Epidermal melanocyte (primary cell): Measurements from ENCODE around the gene NPTXR.
"Not testable (repeated sequence)": the region's sequence is repeated elsewhere in the genome, so short reads cannot be mapped to it uniquely, and the experiment has no call there.

ENCODE experiments used
- DNase-seq: peaks from one replicate; pipeline ENCODE4 v3.0.0; 2011; ENCODE audit warnings: low spot score; ENCODE audit not compliant: insufficient read length

Gene NPTXR

DNA sequence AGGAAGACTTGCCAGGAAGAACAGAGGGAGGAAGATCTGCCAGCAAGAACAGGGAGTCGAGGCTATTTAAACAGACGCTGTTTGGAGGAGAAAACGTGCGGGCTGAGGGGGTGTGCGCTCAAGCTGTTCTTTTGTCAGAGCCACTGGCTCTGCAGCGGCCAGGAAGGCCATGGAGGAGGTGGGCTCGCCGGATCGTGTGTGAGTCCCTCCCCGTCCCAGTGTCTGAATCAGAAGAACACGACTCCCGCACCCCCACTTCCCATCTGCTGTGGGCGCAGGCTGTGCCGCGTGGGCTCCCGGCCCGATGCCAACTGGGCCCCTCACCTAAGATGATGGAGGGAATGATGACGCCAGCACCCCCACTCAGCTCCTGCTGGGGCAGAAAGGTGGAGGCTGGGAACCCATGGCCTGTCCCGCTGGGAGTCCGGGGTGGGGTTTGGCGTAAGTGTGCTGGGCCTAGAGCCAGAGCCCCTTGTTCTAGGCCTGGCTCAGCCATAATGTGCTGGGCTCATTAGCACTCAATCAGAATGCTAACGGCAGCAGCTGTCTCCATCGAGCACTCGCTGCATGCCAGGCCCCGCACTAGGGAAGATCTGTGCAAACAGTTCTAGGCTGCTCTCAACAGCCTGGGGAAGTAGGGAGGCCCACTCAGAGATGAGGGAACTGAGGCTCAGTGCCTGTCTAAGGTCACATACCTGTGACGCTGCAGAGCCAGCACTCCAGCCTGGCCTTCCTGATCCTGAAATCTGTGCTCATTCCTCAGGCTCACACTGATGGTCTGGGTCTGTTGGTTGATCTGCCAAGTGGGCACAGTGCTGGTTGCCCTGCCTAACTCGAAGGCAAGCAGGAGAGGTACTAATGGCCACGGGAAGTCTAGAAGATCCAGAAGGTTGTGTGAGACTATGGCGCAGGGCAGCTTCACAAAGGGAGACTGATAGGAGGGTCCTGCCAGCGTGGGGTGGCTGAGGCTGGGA, 11.5 kb downstream of the NPTXR start:
- no peak for DNase-seq

- no peak for DNase-seq
Observed at GRCh38 chr22:38831166-38831945, 12.5 kb downstream of the NPTXR start.

GRCh38 chr22:38830845-38831108, 13.1 kb downstream of the NPTXR start:
- no peak for DNase-seq

DNA sequence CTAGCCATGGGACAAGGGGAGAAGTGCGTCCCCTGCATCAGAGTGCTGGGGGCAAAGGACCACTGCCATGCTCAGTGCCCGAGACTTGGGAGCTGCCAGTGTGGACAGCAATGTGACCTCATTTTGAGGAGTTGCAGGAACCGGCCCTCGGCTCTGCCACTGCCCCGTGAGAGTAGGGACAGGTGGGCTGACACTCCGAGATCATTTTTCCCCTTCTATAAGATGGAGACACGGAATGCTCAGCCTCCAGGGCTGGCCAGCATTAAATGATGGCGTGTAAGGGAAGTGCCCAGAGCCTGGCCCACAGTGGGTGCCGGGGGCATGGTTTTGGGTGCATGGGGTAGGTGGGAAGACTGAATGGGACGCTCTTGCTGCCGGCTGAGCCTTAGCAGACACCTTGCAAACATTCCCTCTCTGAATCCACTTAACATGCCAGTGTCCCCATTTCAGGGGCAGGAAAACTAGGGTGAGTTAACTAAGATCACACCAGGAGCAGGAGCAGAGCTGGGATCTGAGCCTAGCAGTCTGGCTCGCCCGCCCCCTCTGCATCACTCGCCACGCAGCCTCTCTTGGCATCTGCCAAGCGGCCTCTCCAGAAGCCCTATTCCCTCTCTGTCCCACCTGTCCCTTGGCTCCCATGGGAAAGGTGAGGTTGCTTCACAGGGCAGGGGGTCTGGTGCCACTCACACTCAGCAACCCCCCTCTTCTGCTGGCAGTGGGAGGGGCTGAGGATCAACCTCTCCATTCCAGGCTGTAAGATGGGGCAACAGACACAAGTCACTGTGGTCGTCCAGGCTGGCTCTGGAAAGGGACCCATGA, 13.6 kb downstream of the NPTXR start:
- DNase-seq, result no peak

GRCh38 chr22:38829485-38829884, 14.3 kb downstream of the NPTXR start:
- DNase-seq, result no peak

GRCh38 chr22:38828616-38829205, 15.1 kb downstream of the NPTXR start:
- DNase-seq, result no peak

GRCh38 chr22:38828191-38828590, 15.6 kb downstream of the NPTXR start:
- no peak for DNase-seq

DNA sequence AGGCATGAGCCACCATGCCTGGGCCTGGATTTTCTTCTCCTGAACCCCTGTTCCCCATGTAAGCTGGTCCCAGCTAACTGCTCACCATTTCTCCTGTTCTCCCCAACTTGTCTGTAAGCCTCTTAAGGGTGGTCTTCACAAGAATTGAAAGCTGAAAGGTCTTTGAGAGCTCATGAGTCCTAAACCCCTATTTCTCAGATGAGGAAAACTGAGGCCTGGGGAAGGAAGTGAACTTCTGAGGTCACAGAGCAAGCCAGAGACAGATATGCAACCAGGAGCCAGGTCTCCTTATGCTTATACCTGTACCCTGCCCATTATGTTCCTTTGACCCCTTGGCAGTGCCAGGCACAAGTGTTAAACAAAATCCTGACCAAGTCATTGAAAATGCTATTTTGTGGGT, 16.3 kb downstream of the NPTXR start:
- DNase-seq, result no peak

DNA sequence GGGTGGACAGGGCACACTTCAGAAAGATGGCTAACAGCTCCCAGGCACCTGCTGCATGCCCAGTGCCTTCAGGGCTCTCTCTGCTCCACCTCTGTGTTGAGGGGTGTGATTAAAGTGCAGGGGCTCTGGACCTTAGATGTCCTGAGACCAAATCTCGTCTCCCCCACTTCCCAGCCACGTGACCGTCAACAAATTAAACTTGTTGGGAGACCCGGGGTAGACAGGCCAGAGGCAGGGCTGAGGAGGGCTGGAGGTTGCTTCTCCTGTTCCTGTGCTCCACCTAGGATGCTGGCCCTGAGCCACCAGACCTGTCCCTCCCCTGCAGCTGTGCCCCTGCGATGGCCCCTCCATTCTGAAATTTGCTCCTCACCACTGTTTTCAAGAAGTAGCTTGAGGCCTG, 17.0 kb downstream of the NPTXR start:
- DNase-seq, result no peak

GRCh38 chr22:38826386-38826785, 17.4 kb downstream of the NPTXR start:
- DNase-seq, result no peak

DNA sequence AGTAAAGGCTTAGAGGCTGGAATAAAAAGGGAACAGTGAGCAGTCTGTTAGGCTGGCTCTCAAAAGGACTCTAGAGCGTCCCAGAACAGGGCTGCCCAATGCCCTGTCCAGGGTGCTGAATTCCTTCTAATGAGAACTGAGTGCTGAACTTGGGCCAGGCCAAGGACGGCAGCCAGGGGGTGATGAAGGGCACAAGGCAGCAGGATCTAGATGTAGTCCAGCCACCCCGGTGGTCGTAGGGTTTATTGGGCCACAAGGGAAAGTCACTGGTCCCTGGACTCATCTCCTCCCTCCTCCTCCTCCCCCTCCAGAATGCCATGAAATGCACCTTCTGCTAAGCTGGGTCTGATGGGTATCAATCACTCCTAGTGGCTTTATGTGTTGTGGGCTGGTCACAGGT, 19.2 kb downstream of the NPTXR start:
- peak; percentile 86 for DNase-seq

DNA sequence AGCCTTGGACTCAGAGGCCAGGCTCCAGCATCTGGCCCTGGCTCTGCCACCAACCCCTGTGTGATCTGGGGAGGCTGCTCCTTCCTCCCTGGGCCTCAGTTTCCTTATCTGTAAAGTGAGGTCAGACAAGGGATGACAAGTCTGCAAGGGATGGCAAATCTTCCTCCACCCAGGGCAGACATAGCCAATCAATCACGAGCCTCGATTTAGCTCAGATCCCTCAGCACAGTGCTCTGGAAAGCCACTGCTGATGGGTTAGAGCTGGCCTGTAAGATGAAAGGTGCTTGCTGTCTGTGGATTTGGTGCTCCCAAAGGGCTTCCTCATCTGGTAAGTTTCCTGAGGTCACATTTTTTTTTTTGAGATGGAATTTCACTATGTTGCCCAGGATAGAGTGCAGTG, 20.2 kb downstream of the NPTXR start:
- DNase-seq, result no peak

DNA sequence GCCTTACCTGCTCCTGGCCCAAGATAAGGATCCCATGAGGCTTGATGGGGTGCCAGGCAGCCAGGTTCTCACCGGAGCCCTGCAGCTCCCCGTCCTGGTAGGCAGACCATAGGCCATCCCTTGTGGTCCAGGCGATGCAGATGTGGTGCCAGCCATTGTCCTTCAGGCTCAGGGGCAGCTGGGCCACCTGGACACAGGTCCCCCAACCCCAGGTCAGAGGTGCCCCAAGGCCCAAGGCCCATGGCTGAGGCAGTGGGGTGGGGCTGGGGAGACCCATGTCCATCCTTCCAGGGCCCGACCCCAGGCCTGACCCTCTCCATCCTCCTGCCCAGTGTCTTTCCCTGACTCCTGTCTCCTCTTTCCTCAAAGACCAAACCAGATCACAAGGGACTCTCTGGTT, 20.8 kb downstream of the NPTXR start:
- no peak for DNase-seq

DNA sequence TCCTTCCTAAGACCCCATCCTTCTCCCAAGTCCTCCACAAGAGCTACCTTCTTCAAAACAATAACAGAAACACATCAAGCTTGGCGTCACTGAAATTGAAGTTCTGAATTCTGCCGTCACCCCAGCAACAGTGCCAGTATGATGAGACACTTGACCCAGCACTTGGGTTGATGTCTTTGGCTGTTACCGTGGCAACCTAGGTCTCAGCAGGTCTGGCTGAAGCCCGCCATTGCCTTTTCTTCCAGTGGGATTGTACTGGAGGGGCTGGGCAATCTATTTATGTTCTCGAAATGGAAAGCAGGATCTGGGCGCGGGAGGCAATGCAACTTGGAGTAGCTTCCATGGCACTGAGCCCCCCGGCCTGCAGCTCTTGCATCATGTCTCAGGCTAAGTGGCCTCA, 23.8 kb downstream of the NPTXR start:
- no peak for DNase-seq

GRCh38 chr22:38819387-38819940, 24.4 kb downstream of the NPTXR start:
- DNase-seq, result no peak

GRCh38 chr22:38817196-38817595, 26.6 kb downstream of the NPTXR start:
- DNase-seq, result no peak

- no peak for DNase-seq
Observed at GRCh38 chr22:38815842-38816241, 28.0 kb downstream of the NPTXR start.

DNA sequence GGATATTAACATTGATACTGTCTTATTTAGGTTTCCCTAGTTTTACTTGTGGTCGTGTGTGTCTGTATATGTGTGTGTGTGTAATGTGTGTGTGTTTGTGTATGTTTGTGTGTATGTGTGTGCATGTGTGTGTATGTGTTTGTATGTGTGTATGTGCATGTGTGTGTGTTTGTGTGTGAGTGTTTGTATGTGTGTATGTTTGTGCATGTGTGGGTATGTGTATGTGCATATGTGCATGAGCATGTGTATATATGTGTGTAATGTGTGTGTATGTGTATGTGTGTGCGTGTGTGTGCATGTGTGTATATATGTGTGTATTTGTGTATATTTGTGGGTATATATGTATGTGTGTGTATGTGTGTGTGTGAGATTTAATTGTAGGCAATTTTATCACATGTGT, 32.6 kb downstream of the NPTXR start:
- no peak for DNase-seq

DNA sequence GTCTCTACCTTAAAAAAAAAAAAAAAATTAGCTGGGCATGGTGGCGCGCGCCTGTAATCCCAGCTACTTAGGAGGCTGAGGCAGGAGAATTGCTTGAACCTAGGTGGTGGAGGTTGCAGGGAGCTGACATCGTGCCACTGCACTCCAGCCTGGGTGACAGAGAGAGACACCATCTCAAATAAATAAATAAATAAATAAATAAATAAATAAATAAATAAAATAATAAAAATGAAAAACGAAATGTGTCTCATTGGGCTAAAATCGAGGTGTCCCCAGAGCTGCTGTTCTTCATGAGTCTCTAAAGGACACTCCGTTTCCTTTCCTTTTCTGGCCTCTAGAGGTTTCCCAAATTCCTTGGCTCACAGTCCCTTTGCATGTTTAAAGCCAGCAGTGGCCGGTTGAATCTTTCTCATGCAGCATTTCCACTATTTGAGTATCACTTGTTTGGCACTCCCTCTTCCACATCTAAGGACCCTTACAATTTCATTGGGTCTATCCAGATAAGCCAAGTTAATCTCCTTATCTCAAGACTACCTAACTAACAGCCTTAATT, 38.7 kb downstream of the NPTXR start:
- not testable (repeated sequence) for DNase-seq

DNA sequence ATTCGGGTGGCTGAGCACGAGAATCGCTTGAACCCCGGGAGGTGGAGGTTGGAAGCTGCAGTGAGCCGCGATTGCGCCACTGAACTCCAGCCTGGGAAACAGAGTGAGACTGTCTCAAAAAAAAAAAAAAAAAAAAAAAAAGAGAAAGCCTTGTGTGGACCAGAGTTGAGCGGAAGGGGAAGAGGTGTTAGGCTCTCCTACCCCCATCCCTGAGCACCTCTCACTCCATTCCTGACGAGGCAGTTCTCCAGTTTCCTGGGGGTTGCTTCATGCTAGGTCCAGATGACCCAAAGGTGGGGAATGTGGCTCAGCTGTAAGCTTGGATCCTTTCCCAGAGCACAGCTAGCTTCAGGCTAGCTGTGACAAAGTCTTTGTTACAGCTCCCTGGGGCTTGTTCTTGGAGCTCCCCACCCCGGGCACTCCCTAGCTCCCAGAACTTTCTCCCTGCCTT, 41.1 kb downstream of the NPTXR start:
- DNase-seq, result peak; percentile 82
